Motor neuron (in vitro differentiated cells): Measurements from ENCODE around the gene CHN1. TPM values are rescaled to one million over a fixed set of nuclear protein-coding genes. Genes with fewer than 3 reads are reported as not detected.

Experiments used
- ATAC-seq, 8 experiments: fragments of 200-7000 bp; cut with Tn5 transposase; replicated peaks in 6 of 8; 2 replicates each; pipeline ENCODE4 v1.8.0; 2021; ENCODE audit warnings: mild to moderate bottlenecking in 8 of 8, moderate library complexity in 8 of 8
- H3K27ac ChIP-seq, 2 donors: fragments of 250-450 bp; sonication (Bioruptor Pico); 2 replicates each; pipeline ENCODE4 v1.9.0; 2021; ENCODE audit warnings: antibody characterized with exemption in 2 of 2, mild to moderate bottlenecking in 2 of 2, moderate library complexity in 1 of 2
- H3K4me1 ChIP-seq, 2 donors: fragments of 250-450 bp; sonication (Bioruptor Pico); replicated peaks in 1 of 2; 2 replicates each; pipeline ENCODE4 v1.6.1; 2021; ENCODE audit warnings: antibody characterized with exemption in 2 of 2, mild to moderate bottlenecking in 2 of 2, moderate library complexity in 1 of 2
- H3K4me3 ChIP-seq, 5 donors: fragments of 250-450 bp; sonication (Bioruptor Pico); 2 replicates each; pipeline ENCODE4 v1.9.0; 2021; ENCODE audit warnings: antibody characterized with exemption in 5 of 5, mild to moderate bottlenecking in 5 of 5, moderate library complexity in 4 of 5
- WGBS, 10 experiments: fragments of 450-650 bp; shearing (Covaris generic); methylation state at CpG; one replicate each; pipeline ENCODE4 v1.0.0; 2022; 5-methylcytosine and 5-hydroxymethylcytosine counted together
- in situ Hi-C, 9 experiments: fragments of 400-800 bp; cut with MboI; loops; one replicate each; pipeline ENCODE4 v1.15.0; 2021; ENCODE audit warnings: low sequenced_read_pairs in 9 of 9, low pct_unique_long_range_greater_than_20kb in 2 of 9; ENCODE audit not compliant: unreplicated experiment in 9 of 9
- total RNA-seq, 8 experiments: library from RNA; unstranded; fragments of 300-600 nt; gene quantifications; 2 replicates each; pipeline versions ENCODE4 v1.2.3 to v1.2.4, GENCODE V29; 2022

The CHN1 gene
- total RNA-seq, 8 experiments from 2014 or later: 82.3 to 257 (median 108) TPM

DNA sequence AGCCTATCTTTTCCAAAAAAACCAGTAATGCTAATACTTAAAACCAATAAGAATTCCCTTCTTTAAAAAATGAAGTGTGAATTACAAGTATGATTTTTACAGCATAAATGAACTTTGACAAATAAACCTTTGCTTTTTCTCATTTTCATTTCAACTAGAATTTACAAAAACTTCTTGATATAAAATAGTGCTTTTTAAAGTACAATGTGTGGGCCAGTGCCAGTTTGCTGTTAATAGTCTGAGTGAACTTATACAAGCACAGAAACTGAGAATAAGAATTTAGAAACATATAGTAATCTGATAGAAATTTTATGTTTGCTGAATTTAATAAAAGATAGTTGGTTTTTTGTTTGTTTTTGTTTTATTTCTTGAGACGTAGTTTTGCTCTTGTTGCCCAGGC lies 197.2 kb downstream of the CHN1 start:
- no peak overlapping the region for H3K27ac ChIP-seq
- H3K4me3 ChIP-seq: no peak overlapping the region
- in situ Hi-C loops: no loop called here
- peaks cover 5 to 18% of the 10 kb centered on the region in 2 donors for H3K4me1 ChIP-seq
- ATAC-seq: no peak
- WGBS, 10 experiments: 80 to 100% (median 100%) methylated on average over 1 of the region's 1 CpG; no CpG with 5 or more reads in 5 of the 10 experiments

DNA sequence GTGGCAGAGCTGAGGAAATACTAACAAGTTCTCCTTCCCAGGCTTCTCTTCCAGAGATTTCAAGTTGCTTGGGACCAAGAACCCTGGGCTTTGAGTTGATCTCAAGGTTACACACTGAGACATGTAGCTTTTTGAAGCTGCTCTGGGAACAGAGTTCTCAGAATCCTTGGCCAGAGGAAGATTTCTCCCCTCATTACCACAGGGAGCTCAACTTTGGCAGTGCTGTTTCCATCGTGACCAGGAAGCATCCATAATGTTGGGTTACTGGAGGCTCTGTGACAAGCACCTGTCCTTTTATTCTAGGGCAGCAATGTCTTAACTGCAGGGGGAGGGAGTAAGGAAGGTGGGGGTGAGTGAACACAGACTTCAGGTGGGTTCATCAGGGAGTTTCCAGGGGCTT lies 199.4 kb downstream of the CHN1 start:
- no peak overlapping the region for H3K4me3 ChIP-seq
- WGBS, 10 experiments: 60 to 88% (median 86%) methylated on average over 1 of the region's 1 CpG; no CpG with 5 or more reads in 7 of the 10 experiments
- no peak overlapping the region for H3K27ac ChIP-seq
- in situ Hi-C loops: no loop called here
- peaks cover 5 to 18% of the 10 kb centered on the region in 2 donors for H3K4me1 ChIP-seq
- no peak for ATAC-seq

DNA sequence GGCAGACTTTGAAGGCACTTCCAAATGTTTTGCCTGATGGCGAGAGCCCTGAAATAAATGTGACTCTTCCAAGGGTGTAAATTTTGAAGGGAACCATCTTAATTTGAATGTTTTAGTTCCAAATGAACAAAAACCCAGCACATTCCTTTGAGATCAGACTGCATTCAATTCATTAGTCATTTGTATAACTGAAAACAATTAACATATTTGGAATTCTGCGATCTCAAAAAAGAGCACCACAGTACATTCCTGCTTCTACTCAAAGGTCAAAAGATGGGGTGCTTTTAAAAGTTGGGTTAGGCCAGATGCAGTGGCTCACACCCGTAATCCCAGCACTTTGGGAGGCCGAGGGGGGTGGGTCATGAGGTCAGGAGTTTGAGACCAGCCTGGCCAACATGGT lies 202.7 kb downstream of the CHN1 start:
- Histone ChIP-seq H3K4me1 (peaks cover 4 to 18% of the 10 kb centered on the region in 2 donors), H3K27ac (no peak overlapping the region), H3K4me3 (no peak overlapping the region)
- 28 to 100% (median 93%) methylated on average over 1 to 4 of the region's 4 CpGs; no CpG with 5 or more reads in 1 of the 10 experiments for WGBS, 10 experiments
- ATAC-seq: peak in 2 of 8 experiments; percentile 69 to 79
- in situ Hi-C loops: no loop called here

DNA sequence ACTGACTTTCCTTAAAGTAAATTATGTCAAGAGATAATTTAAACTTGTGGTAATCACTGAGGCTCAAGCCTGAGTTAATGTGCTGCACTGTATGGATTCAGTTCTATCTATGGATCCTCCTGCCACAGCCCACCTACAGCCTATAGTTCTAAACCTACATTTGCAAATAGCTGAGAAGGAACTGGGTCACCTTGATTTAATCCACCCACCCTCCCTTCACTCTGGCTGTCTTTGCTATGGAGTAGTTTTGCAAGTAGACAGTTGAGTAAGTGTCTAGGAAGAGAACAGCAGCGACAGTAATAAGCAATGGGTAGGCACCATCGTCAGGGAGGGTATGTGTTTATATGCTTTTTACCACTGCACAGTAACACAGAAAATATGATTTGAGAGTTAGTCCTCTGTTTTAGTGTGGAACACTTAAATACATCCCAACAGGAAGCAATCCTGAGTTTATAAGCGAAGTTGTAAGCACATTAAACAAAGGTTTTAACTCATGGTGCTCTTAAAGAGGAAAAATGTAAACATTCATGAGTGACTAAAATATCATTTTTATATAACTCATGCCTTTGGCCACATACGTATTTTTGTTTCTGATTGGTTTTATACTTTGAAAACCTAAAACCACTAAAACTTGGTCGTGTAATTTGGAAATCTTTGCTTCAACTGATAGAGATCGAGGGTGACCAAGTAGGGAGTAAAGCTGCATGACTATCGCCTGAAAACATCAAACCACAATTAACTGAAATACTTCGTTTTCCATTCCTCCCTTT lies 204.6 kb downstream of the CHN1 start:
- in situ Hi-C loops: no loop called here
- no peak for ATAC-seq
- H3K4me1 ChIP-seq: peaks cover 8% of the 10 kb centered on the region in 2 donors
- 81 to 95% (median 88%) methylated on average over 4 to 8 of the region's 8 CpGs for WGBS, 10 experiments
- no peak overlapping the region for H3K27ac ChIP-seq
- H3K4me3 ChIP-seq: no peak overlapping the region

DNA sequence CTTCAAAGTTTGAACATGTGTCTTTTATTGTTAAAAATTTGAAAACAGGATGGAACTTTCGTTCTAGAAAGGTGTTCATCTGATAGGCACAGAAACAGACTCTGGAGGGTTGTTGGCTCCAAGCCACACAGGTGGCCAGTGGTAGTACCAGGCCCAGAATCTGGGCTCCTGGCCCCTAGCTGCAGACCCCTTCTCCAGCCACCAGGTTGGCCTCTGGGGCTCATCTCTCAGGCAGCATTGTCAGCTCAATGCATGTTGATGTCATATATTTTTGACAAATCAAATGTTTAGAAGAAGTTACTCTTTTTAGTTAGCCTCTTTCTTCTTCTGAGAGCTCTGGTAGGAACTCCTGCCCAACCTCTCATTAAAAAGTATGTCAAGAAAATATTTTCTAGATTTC lies 206.4 kb downstream of the CHN1 start:
- Histone ChIP-seq H3K27ac (no peak overlapping the region), H3K4me3 (no peak overlapping the region), H3K4me1 (peaks cover 6 to 8% of the 10 kb centered on the region in 2 donors)
- in situ Hi-C loops: no loop called here
- ATAC-seq: no peak
- 40 to 100% (median 93%) methylated on average over 1 of the region's 1 CpG; no CpG with 5 or more reads in 4 of the 10 experiments for WGBS, 10 experiments

DNA sequence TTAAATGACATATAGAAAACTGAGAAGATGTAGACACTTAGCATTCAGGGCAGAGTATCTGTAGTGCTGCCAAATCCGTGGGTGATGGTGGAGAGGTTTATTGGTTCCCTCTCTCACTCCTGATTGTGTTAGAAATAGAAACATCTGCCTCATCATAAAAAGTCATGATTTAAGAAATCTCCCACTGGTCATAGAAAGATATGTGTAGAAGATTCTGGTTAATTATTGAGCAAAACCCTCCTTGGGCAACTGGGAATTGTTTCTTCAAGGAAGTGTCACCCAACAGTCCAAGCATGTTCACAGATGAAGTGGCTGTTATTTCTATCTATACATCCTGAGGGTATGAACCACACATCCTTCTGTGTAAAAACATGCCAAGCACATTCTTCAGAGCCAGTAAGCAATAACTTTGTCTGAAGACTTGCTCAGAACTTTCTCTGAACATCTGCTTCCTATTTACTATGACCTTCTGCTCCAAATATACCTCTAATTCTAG lies 207.4 kb downstream of the CHN1 start:
- peak in 2 of 8 experiments; percentile 7 to 24 for ATAC-seq
- WGBS, 10 experiments: 20 to 100% (median 89%) methylated on average over 1 of the region's 1 CpG; no CpG with 5 or more reads in 4 of the 10 experiments
- in situ Hi-C loops: no loop called here

DNA sequence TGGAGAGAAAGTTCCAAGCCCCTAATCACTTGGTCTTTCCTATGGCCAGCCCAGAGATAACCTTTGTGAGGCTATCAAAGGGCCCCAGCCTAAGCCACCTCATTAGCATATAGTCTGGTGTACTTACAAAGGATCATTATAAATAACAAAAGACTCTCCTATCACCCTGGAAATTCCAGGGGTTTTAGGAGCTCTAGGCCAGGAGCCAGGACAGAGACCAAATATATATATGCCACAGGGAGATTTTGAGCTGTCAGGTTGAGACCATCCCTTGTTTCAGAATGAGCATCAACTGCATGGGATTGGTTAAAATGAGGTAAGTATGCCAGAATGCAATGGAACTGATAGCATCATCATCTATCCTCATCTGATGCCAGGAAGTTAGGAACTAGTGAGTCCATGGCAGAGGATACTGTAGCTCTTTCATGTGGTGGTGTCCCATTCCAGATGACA lies 208.8 kb downstream of the CHN1 start:
- Histone ChIP-seq H3K27ac (no peak overlapping the region), H3K4me3 (no peak overlapping the region), H3K4me1 (peaks cover 5 to 8% of the 10 kb centered on the region in 2 donors)
- in situ Hi-C loops: no loop called here
- peak in 2 of 8 experiments; percentile 25 to 35 for ATAC-seq

More for the DNA sequence above, 207.4 kb downstream of the CHN1 start:
- Histone ChIP-seq H3K4me3 (no peak overlapping the region), H3K4me1 (peaks cover 5 to 8% of the 10 kb centered on the region in 2 donors), H3K27ac (no peak overlapping the region)

DNA sequence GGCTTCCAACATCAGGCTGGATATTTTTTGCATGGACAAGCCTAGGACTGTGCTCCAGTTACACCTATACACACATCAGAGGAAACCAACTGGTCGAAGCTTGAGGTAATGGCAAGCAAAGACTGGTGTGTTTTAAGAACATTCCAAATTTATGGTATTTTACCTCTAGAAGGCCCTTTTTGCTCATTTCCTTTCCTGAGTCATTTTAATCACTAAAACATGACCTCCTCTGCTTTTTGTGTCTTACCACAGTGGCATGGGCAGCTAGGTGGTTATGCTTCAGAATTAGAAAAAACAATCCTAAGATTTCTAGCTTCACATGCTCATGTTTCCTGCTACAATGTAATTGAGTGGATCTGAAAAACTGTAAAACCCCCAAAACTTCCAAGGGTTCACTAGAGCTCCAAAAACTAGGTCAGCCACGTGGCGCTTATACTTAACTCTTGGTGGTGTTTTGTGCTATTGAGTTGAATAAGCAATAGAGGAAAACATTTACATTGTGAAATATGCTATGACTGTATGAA lies 210.3 kb downstream of the CHN1 start:
- 66 to 100% (median 100%) methylated on average over 1 to 3 of the region's 3 CpGs; no CpG with 5 or more reads in 1 of the 10 experiments for WGBS, 10 experiments
- in situ Hi-C loops: no loop called here
- H3K27ac ChIP-seq: no peak overlapping the region
- no peak for ATAC-seq
- no peak overlapping the region for H3K4me3 ChIP-seq
- H3K4me1 ChIP-seq: peaks cover 5 to 8% of the 10 kb centered on the region in 2 donors

DNA sequence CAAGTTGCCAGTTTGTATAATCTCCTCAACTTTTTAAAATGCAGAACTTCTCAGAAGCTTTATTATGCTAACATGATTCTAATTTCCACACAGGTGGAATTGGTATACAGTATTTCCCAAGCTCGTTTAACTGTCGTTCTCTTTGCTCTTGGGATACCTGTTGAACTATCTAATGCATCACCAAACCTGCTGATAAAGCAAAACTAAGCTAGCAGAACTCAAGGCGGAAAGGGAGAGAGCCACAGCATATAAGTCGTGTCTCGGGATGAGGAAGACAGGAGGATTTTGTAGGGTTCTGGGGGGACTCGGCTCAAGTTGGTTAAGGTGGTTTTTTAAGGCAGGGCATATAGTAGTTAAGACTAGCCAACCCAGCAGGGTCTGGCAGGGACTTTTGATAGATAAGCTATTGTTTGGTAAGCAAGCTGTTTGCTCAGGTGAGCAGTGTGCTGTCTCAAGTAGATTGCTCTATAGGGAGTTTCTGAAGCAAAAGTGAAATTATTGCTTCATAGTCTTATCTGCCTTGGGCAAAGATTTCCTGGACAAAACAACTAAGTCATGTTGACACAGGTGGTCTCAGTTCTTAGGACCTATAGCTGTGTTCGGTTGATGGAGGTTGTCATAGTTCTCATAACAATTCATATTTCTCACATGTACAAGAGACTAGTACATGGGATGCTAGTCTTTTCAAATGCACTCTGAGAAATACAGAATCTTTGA lies 212.7 kb downstream of the CHN1 start:
- H3K27ac ChIP-seq: no peak overlapping the region
- H3K4me1 ChIP-seq: peaks cover 19 to 22% of the 10 kb centered on the region in 2 donors
- ATAC-seq: peak in 1 of 8 experiments; percentile 2
- 57 to 100% (median 90%) methylated on average over 1 to 7 of the region's 7 CpGs; no CpG with 5 or more reads in 1 of the 10 experiments for WGBS, 10 experiments
- in situ Hi-C loops: no loop called here
- H3K4me3 ChIP-seq: no peak overlapping the region

DNA sequence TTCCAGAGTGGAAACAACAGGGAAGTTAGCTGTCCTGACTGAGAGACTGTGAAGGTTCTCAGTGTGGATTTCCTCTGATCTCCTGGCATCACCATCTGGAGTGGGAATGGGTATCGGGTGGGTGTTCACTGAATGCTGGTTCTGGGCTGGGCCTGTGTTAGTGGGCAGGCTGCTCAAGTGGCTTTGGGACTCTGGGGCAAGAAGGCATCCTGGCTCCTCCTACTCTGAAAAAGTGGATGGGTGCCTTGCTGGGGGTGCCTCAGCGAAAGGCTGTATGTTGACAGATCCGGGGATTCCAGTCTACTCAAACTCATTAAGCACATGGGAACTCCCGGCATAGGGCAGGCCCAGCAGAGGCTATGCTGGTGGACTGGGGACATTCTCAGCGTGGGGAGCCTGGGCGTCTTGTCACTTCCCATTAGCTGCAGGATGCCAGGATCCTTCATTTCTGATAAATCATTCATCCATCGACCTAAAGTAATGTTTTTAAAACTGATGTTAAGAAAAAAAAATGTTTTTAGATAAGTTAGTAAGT lies 213.4 kb downstream of the CHN1 start:
- H3K4me3 ChIP-seq: no peak overlapping the region
- in situ Hi-C loops: no loop called here
- H3K27ac ChIP-seq: no peak overlapping the region
- WGBS, 10 experiments: 0 to 83% (median 63%) methylated on average over 1 to 5 of the region's 7 CpGs; no CpG with 5 or more reads in 3 of the 10 experiments
- ATAC-seq: no peak
- peaks cover 25 to 28% of the 10 kb centered on the region in 2 donors for H3K4me1 ChIP-seq

DNA sequence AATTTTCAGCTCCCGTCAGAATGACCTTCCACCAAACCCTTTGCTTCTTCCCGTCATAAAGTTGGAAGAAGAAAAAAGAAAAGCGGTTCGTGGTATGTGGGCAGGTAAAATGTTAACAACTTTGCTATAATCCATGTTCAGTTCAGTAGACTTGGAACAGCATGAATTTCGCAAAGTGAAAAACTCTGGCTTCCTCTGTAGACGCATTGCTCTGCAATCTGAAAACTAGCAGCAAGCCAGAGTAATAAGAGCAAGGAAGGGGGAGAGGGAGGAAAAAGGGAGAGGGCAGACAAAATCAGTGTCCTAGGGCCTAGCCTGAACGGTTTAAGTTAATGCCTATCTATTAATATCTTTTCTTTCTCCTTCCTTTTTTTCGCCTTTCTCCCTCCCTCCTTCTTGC lies 214.2 kb downstream of the CHN1 start:
- in situ Hi-C loops: no loop called here
- Histone ChIP-seq H3K4me1 (peaks cover 27 to 31% of the 10 kb centered on the region in 2 donors), H3K4me3 (no peak overlapping the region), H3K27ac (no peak overlapping the region)
- ATAC-seq: no peak
- WGBS, 10 experiments: 35 to 100% (median 85%) methylated on average over 1 to 8 of the region's 8 CpGs

DNA sequence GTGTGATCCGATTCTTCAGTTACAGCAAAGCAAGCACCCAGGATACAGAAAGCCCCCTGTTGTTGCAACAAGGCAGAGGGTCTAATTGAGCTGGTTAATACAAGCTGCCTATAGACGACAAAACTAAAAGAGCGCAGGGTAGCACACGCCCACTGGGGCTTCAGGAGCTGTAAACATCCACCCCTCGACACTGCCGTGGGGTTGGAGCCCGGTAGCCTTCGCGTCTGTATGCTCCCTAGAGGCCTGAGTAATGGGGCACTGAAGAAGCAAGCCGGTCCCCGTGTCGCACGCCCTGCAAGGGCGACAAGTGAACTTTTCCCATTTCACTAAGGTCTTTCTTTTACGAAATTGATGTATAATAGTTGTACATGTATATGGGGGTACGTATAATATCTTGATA lies 216.2 kb downstream of the CHN1 start:
- Histone ChIP-seq H3K4me1 (peaks cover 23 to 35% of the 10 kb centered on the region in 2 donors), H3K27ac (peak overlapping the region; percentile 62 to 83)

More for the DNA sequence above, 216.2 kb downstream of the CHN1 start:
- WGBS, 10 experiments: 80 to 97% (median 90%) methylated on average over 1 to 12 of the region's 16 CpGs; no CpG with 5 or more reads in 2 of the 10 experiments
- in situ Hi-C loops: no loop called here
- no peak overlapping the region for H3K4me3 ChIP-seq
- peak in 3 of 8 experiments; percentile 4 to 21 (median 13) for ATAC-seq
